HG02870 (cell line): ENCODE measurements around the gene CCT7.
"Not testable (repeated sequence)": the region's sequence is repeated elsewhere in the genome, so short reads cannot be mapped to it uniquely, and the experiment has no call there.

Experiments used
- ATAC-seq: cut with Tn5 transposase; IDR thresholded peaks from one replicate; pipeline ENCODE4 v1.9.1; 2021; ENCODE audit warnings: mild to moderate bottlenecking, moderate library complexity; ENCODE audit not compliant: unreplicated experiment

CCT7 gene

DNA sequence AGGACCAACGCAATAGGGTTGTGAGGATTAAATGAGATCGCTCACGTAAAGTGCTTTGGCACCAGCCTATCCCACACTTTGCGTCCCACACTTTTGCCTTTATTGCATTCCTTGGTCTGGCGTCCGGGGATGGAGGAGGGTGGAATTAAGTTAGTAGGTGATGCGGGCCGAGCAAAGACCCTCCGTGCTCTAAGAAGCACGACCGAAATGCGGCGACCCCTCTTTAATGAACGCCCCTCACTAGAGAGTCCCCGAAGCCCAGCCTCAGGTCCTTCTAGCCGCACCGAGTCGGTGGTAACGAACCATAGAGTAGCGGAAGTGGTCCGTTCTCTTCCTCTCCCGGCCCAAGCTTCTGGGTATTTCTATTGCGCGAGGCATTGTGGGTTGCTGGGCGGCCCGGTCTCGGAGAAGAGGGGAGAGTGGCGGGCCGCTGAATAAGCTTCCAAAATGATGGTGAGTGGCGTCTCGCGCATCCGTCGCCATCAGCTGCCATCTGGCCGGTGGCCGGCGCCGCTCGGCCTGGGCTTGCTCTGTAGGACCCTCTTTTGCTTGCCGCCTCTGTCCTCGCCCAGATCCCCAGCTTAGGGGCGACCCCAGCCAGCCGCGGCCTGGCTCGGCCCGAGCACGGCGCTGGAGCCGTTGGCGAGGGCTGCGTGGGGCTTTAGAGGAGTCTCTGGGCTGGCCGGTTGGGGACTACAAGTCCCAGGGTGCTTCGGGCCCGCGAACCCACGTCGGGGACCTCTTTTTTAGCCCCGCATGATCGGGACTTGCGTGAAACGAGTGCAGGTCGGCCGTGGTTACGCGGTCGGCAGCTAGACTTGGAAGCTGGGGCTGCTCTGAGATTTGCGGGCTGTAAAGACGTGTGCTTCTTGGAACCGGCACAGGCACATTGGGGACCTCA is at the start of gene CCT7:
TSS of gene CCT7 (plus strand) at position 377 of the 901 bp plus-strand sequence. CDS start at position 448, 71 bp downstream.
- peak; percentile 48 for ATAC-seq

DNA sequence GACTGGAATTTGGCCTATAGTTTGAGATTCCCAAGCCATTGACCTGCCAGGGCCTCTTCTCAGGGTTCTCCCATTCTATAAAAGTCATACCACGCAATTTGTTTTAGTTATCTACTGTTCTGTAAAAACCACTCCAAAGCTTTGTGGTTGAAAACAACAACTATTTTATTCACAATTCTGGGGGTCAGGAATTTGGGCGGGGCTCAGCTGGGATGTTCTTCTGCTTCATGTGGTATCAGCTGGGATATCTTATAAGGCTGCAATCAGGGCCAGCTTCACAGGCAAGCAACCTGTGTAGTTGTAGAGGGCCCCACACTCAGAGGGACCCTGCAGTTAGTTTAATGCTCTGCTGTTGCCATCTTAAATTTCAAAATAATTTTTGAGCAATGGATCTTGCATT is 48.1 kb upstream of the CCT7 start:
- no peak for ATAC-seq

DNA sequence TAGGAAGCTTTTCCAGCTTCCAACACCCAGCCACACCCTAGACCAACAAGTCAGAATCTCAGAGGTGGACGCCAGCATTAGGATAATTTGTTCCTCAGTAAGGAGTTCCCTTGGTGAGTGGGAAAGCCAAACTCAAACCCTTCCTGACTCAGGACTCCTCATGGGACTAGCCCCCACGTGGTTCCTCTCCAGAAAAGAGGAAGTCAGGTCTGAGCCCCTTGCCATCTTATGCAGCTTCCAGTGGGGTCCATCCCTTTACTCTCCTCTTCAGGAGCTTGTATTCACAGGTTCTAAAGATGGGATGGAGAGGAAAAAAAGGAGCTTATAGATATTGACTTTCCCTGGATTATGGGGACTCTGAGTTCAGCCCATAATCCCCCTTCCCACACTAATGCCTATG is 46.6 kb upstream of the CCT7 start:
- no peak for ATAC-seq

DNA sequence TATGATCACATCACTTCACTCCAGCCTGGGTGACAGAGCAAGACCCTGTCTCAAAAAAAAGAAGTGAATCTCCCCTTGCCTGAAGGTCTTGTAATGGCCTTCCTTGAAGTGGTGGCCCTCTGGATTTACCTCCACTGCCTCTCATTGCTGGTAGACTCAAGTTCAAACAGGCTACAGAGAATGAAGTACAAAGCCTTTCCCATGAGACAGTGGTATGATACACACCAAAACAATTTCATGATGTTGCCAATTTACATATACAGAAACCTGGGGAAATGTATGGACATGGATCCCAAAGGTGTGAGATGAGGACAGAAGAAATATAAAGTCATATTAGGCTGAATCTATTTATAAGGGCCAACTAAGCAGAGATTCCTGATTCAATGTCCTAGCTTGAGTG is 36.5 kb upstream of the CCT7 start:
- no peak for ATAC-seq

DNA sequence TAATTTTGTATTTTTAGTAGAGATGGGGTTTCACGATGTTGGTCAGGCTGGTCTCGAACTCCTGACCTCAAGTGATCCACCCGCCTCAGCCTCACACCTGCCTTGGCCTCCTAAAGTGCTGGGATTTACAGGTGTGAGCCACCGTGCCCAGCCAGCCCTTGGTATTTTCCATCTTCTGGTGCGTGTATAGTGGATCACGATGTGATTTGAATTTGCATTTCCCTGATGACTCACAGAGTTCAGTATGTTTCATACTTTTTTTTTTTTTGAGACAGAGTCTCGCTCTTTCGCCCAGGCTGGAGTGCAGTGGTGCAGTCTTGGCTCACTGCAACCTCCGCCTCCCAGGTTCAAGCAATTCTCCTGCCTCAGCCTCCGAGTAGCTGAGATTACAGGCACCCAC is 33.8 kb upstream of the CCT7 start:
- not testable (repeated sequence) for ATAC-seq

DNA sequence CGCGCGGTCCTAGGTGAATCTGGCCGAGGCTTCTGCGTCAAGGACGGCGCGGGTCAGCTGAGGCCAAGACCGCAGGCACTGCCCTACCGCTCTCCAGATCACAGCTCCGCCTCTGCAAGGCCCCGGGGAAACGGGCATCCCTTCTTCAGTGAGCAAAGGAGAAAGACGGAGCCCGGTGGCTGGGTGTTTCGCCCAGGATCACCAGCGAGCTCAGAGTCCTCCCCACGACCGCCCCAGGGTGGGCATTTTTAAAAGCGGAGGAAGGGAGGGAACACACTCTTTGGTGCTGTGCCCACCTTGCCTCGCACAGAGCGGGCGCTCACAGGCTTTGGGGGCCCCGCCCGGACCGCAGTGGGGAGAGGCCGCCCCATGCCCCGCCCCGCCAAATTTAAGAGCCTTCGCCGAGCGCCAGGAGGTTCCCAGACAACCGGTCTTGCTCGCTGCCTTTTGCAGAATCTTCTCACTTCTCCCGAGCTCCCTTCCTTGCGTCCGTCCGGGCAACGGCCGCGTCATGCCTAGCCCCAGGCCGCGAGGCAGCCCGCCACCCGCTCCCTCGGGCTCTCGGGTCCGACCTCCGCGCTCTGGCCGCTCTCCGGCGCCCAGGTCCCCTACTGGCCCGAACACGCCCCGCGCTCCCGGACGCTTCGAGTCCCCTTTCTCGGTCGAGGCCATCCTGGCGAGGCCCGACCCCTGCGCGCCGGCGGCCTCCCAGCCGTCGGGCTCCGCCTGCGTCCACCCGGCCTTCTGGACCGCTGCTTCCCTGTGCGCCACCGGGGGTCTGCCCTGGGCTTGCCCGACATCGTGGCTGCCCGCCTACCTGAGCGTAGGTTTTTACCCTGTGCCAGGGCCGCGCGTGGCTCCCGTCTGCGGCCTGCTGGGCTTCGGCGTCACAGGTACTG is 31.7 kb upstream of the CCT7 start, which contains the start of gene NOTO:
TSS of gene NOTO (plus strand) at position 419 of the 899 bp plus-strand sequence. CDS start at position 512, 93 bp downstream.
- no peak for ATAC-seq

DNA sequence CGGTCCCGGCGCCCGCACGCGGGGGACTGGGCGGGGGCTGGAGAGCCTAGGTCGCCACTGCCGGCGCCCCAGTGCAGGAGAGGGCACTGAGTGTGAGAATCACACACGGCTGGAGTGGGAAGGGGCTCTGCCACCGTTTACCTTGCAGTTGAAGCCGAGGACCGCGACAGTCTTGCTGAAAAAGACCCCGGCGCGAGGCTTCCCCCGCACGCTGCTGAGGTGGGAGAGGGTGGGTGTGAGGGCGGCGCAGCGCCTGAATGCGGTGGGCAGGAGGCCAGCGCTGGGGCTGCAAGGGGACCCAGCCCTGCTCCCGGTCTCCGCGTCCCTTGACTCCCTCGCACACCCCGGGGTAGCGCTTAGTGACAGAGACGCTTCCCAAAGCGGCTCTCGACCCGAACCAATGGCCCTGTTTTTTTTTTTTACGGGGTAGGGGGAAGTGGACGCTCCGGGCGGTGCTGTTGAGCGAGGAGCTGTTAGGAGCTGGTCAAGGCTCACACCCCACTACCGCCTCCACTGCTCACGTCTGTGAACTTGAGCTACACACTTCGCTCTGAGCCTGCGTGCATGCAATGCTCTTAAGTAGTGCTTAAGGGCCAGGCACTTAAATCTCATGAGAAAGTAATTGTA is 30.9 kb upstream of the CCT7 start:
- no peak for ATAC-seq

DNA sequence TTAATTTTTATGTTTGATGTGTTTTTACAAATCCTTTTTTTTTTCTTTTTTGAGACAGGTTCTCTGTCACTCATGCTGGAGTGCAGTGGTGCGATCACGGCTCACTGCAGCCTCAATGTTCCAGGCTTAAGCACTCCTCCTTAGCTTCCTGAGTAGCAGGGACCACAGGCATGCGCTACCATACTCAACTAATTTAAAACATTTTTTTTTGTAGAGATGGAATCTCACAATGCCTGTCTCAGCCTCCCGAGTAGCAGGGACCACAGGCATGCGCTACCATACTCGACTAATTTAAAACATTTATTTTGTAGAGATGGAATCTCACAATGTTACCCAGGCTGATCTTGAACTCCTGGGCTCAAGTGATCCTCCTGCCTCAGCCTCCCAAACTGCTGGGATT is 28.5 kb upstream of the CCT7 start:
- ATAC-seq, result no peak

DNA sequence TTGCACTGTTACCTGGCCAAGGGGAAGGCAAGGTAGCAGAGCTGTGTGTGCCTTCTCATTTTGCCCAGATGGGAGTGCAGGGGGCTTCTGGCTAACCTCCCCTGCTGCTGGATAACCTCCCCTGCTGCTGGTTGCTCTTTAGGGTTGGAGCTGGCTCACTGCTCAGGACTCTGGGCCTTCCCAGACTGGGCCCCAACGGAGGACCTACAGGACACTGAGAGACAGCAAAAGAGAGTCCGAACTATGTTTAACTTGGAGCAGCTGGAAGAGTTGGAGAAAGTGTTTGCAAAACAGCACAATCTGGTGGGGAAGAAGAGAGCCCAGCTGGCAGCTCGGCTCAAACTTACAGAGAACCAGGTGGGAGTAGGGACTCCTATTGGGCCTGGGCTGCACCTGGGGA is 25.9 kb upstream of the CCT7 start:
- no peak for ATAC-seq

DNA sequence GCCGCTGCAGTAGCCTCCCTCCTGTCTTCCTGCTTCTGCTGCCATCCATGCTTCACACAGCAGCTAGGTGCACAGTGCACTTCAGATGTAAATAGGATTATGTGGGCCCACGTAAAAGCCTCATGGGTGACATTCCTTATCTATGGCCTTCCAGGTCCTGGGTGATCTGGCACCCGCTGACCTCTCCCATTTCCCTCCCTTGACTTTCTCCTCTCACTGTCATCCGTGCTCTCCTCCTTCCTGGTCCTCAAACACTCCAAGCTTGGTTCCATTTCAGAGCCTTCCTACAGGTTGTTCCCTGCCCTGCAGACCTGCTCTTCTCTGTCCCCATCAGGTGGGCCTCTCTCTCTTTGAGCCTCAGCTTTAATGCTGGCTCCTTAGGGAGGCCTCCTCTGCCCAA is 24.1 kb upstream of the CCT7 start:
- ATAC-seq, result no peak

DNA sequence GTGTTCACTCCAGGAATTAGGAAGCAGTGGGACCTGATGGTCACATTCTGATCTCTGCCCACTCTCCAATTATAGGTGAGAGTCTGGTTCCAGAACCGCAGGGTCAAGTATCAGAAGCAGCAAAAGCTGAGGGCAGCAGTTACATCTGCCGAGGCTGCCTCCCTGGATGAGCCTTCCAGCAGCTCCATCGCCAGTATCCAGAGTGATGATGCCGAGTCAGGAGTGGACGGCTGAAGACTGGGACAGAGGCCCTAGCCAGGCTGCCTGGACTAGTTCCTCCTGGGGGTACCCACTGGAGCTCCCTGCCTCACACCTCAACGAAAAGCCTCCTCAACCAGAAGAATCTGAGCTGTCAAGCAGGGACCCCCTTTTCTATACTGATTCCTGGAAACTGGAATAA is 23.4 kb upstream of the CCT7 start:
- no peak for ATAC-seq

DNA sequence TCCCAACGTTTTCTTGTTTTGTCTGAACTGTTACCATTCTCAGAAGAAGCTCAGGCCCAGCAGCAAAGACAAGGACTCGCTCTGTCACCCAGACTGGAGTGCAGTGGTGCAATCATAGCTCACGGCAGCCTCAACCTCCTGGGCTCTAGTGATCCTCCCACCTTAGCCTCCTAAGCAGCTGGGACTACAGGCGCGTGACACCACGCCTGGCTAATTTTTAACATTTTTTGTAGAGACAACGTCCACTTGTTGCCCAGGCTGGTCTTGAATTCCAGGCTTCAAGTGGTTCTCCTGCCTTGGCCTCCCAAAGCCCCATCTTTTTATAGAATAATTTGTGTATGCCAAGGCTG is 22.0 kb upstream of the CCT7 start:
- ATAC-seq, result no peak

DNA sequence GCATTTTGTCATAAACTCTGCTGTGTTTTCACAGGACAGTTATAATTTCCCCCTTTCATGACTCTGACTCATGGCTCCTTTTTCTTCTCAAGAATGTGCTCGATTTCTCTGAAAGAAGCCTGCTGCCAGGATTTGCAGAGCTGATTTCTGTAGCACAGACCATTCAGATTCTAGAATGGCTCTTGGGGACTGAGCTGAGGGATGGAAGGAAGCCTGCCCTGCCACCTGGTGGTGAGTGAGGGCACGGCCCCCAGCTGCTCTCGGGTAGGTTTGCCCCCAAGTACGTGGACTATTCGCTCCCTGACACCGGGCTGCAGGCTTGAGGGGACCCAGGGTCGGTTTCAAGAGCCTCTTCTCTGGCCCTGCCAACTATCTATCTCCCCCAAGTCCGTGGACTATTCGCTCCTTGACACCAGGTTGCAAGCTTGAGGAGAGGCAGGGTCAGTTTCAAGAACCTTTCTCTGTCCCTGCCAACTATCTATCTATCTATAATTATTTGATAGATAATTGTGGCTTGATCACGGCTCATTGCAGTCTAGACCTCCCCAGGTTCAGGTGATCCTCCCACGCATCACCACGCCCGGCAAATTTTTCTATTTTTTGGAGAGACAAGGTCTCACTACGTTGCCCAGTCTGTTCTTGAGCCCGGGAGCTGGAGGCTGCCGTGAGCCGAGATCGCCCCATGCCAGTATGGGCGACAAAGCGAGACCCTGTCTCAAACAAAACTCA is 21.5 kb upstream of the CCT7 start:
- peak; percentile 62 for ATAC-seq

DNA sequence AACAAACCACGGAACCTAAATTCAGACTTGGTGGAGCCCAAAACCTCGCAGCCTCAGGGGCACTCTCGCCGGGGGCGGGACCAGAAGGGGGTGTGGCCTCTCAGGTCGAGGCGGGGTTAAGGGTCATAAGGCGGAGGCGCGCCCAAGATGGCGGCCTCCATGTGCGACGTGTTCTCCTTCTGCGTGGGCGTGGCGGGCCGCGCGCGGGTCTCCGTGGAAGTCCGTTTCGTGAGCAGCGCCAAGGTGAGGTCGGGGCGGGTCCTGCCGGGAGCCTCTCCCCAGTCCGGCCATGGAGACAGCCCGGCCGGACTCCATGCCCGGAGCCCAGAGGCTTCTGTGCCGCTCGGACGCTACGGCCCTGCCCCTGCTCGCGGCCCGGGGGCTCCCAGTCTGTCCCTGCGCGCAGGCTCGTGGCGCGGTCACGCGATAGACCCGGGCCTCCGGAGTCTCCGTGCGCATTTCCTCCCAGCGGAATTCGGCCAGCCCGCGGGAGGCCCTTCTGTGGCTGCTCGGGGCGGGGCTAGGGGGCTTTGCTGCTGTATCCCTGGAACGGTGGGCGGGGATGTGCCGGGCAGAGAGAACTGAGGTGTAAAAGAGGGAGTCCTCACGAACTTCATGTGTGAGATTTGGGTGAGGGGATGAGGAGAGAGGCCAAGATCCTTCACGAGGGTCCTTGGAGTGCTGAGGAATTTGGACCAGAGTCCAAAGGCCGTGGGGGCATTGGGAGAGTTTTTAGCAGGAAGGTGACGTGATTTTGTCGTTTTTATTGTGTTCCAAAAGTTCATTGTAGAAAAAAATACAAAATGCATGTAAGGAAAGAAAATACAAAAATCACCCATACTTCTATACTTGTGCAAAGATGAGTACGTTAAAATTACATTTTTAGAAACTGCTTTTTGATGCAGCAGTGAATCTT is 19.7 kb upstream of the CCT7 start, which contains the start of gene SMYD5:
TSS of gene SMYD5 (plus strand) at position 126 of the 916 bp plus-strand sequence. CDS start at position 148, 22 bp downstream.
- ATAC-seq, result peak; percentile 92

DNA sequence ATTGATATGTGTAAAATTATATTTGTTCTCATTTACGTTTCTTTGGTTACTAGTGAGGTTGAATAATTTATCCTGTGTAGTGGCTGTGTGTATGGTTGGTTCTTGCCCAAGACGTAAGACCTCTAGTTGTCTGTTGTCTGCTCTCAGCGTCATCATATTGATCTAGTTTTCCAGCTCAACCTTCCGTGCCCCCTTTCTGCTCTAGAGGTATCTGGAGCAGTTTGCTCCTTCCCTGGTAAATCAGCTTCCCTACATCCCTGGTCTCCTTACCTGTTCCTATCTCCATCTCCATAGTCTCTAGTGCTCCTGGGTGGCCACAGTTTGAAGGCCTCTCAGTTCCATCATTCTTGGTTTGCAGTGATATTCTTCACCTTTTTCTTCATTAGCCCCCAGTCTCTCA is 18.9 kb upstream of the CCT7 start:
- no peak for ATAC-seq

DNA sequence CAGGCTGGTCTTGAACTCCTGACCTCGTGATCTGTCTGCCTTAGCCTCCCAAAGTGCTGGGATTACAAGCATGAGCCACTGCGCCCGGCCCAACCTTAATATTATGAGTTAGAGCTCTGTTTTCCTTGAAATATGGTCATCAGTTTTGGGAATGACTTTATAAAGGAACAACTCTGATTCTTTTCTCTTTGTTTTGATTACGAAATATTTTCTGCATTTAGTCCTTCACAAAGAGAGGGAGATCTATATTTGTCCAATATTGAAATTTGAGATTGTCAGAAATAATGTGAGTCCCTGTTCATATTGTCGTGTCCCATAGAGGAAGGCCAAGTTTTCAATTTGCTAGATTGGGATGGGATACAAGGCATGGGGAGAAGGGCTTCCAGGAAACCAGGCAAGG is 16.9 kb upstream of the CCT7 start:
- ATAC-seq, result no peak

DNA sequence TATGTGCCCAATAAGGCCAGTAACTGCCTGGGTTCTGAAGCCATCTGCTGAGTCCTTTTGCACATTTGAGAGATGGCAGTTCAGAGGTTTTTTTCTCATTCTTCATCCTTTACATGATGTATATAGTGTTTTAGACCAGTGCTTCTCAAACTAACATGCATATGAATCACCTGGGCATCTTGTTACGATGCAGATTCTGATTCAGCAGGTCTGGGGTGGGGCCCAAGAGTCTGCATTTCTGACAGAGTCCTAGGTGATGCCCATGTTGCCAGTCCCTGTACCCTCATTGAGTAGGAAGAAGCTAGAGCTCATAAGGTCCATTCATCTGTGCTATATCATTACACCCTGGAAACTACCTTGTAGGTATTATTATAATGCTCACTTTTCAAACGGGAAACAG is 16.3 kb upstream of the CCT7 start:
- ATAC-seq, result no peak

DNA sequence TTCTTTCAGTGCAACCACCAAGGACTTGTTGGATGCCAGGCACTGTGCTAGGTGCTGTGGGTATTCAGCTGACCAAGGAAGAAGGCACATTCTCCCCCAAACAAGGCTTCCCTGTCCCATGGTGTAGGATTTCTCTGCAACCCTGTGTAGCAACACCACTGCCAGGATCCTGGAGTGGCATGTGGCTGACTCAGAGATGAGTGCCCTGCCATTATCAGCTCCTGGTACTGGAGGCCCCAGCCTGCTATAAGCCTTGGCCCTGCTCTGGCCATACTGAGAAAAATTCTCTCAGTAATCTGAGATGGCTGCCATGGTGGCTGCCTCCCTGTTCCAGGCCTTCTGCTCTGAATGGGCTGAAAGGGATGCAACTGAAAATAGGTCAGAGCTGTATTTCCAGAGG is 15.8 kb upstream of the CCT7 start:
- no peak for ATAC-seq

DNA sequence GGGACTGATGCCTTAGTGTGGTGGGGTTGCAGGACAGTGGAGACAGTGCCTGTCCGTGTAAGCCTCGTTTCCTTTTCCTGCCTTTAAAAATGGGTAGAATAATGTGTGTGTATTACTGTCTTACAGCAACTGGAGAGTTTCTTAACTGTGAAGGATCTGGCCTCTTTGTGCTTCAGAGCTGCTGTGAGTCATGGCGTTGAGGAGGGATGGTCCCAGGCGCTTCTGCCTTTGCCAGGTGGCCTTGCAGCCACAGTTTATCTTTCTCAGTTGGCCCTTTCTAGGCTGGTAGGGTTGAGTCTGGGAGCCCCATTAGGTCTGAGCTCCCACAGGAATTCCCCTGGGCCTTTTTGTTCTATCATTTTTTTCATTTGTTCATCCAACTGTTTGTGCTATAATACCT is 10.3 kb upstream of the CCT7 start:
- ATAC-seq, result no peak
